A549 (cell line): ENCODE data around the gene MUC7. TPM values are rescaled to one million over a fixed set of nuclear protein-coding genes. Genes with fewer than 3 reads are reported as not detected.

Experiments
- ATAC-seq, 2 experiments: fragments of 200-7000 bp in 1 of 2; fragments of >200 bp in 1 of 2; cut with Nextera tagmentation in 1 of 2; cut with Tn5 transposase in 1 of 2; 3 replicates each; pipeline versions ENCODE4 v1.8.0 to v1.9.1; 2018 to 2020; ENCODE audit warnings: mild to moderate bottlenecking in 1 of 2, moderate library complexity in 1 of 2
- CTCF ChIA-PET: fragments of 300-600 bp; sonication (Branson Sonifier 250); formaldehyde crosslinking; extraction: SDS; loops from one replicate; lab custom pipeline; 2021; ENCODE audit warnings: antibody characterized with exemption, inconsistent platforms; lab: Yijun Ruan, JAX
- POLR2A ChIA-PET: fragments of 350-600 bp; formaldehyde crosslinking; extraction: SDS; loops from one replicate; lab custom pipeline; 2021; ENCODE audit warnings: antibody characterized with exemption, inconsistent platforms; lab: Yijun Ruan, JAX
- DNase-seq, 2 experiments: peaks; one replicate each; pipeline versions ENCODE4 v3.0.0 to v3.0.0-alpha.2; 2011 to 2016; ENCODE audit warnings: low read depth in 1 of 2, low spot score in 1 of 2
- FAIRE-seq: peaks from 2 replicates; lab custom pipeline; 2011; peaks lifted over from hg19 to GRCh38; lab: Jason Lieb, UNC
- H3K27ac ChIP-seq, 2 experiments: fragments of >200 bp; sonication (Bioruptor Twin); formaldehyde crosslinking; 3 replicates each; pipeline ENCODE4 v1.5.1; 2016 to 2017
- H3K4me1 ChIP-seq: fragments of >200 bp; sonication (Bioruptor Twin); formaldehyde crosslinking; 3 replicates; pipeline ENCODE4 v1.6.1; 2016
- H3K4me2 ChIP-seq: fragments of >200 bp; sonication (Bioruptor Twin); formaldehyde crosslinking; 3 replicates; pipeline ENCODE4 v1.6.1; 2016
- H3K4me3 ChIP-seq: fragments of >200 bp; sonication (Bioruptor Twin); formaldehyde crosslinking; 3 replicates; pipeline ENCODE4 v1.5.1; 2016
- H3K9me3 ChIP-seq: fragments of >200 bp; sonication (Bioruptor Twin); formaldehyde crosslinking; 3 replicates; pipeline ENCODE4 v1.6.1; 2016
- CBX2 ChIP-seq: fragments of 200-600 bp; sonication (generic); IDR thresholded peaks from 2 replicates; pipeline ENCODE4 v1.6.1; 2016; ENCODE audit warnings: low read depth, mild to moderate bottlenecking, borderline replicate concordance
- CHD2 ChIP-seq: fragments of 150-350 bp; IDR thresholded peaks from 2 replicates; pipeline ENCODE4 v1.6.1; 2014; ENCODE audit warnings: low read length; ENCODE audit not compliant: partially characterized antibody
- EHF ChIP-seq: fragments of 250-450 bp; sonication (Bioruptor Pico); IDR thresholded peaks from 2 replicates; pipeline ENCODE4 v1.5.0; 2020; ENCODE audit warnings: mild to moderate bottlenecking
- EP300 ChIP-seq, 2 experiments: fragments of >200 bp; sonication (Bioruptor Twin); formaldehyde crosslinking; IDR thresholded peaks; 2 replicates in 1 of 2; 3 replicates in 1 of 2; pipeline ENCODE4 v1.6.1; 2016 to 2017
- FOXS1 ChIP-seq: fragments of 250-450 bp; sonication (Bioruptor Pico); IDR thresholded peaks from 2 replicates; pipeline ENCODE4 v1.5.0; 2020; ENCODE audit warnings: mild to moderate bottlenecking, moderate library complexity
- HDAC2 ChIP-seq: fragments of 200-600 bp; sonication (generic); IDR thresholded peaks from 2 replicates; pipeline ENCODE4 v1.6.1; 2016
- MAFK ChIP-seq: fragments of 450-650 bp; IDR thresholded peaks from 2 replicates; pipeline ENCODE4 v1.6.1; 2014; ENCODE audit not compliant: partially characterized antibody
- MAZ ChIP-seq: fragments of 150-350 bp; IDR thresholded peaks from 2 replicates; pipeline ENCODE4 v1.6.1; 2014; ENCODE audit warnings: antibody characterized with exemption, low read depth, low read length, borderline replicate concordance
- PHF8 ChIP-seq: fragments of 200-600 bp; sonication (generic); IDR thresholded peaks from 2 replicates; pipeline ENCODE4 v1.6.1; 2016; ENCODE audit warnings: low read depth, mild to moderate bottlenecking, antibody characterized with exemption, moderate library complexity, borderline replicate concordance
- POLR2AphosphoS2 ChIP-seq: conservative IDR thresholded peaks from 2 replicates; pipeline ENCODE4 v1.6.1; 2012; ENCODE audit warnings: low read length, improper control_type of control experiment, inconsistent platforms
- RAD21 ChIP-seq, 2 experiments: fragments of >200 bp in 1 of 2; sonication (Bioruptor Twin) in 1 of 2; formaldehyde crosslinking in 1 of 2; IDR thresholded peaks in 1 of 2; conservative IDR thresholded peaks in 1 of 2; 2 replicates in 1 of 2; 3 replicates in 1 of 2; pipeline ENCODE4 v1.6.1; 2012 to 2018; ENCODE audit warnings: inconsistent platforms in 1 of 2
- RARB ChIP-seq: fragments of 250-450 bp; sonication (Bioruptor Pico); IDR thresholded peaks from 2 replicates; pipeline ENCODE4 v1.8.0; 2021; ENCODE audit warnings: mild to moderate bottlenecking, moderate library complexity
- RNF2 ChIP-seq: fragments of 200-600 bp; sonication (generic); IDR thresholded peaks from 2 replicates; pipeline ENCODE4 v1.6.1; 2016; ENCODE audit warnings: low read depth, mild to moderate bottlenecking, antibody characterized with exemption, moderate library complexity, borderline replicate concordance
- SMC3 ChIP-seq: fragments of >200 bp; sonication (Bioruptor Twin); formaldehyde crosslinking; IDR thresholded peaks from 3 replicates; pipeline ENCODE4 v1.6.1; 2018; ENCODE audit warnings: inconsistent platforms
- SREBF2 ChIP-seq: fragments of 450-650 bp; IDR thresholded peaks from 2 replicates; pipeline ENCODE4 v1.6.1; 2014; ENCODE audit warnings: mild to moderate bottlenecking, moderate library complexity
- ZSCAN20 ChIP-seq: fragments of 250-450 bp; sonication (Bioruptor Pico); IDR thresholded peaks from 2 replicates; pipeline ENCODE4 v1.8.0; 2022; ENCODE audit warnings: mild to moderate bottlenecking, moderate library complexity
- WGBS: methylation state at CpG from one replicate; pipeline ENCODE4 v1.1.6; 2017; ENCODE audit errors: missing lambda C conversion rate; 5-methylcytosine and 5-hydroxymethylcytosine counted together
- polyA plus RNA-seq, 4 experiments: library from polyadenylated mRNA; depleted of rRNA in 3 of 4; stranded (reverse); fragments of >200 nt; fragmentation: RNase III in 1 of 4; extraction: RNeasy Plus Mini Kit Qiagen cat#74134 plus additional on column Dnase treatment in 1 of 4; gene quantifications; 2 replicates in 3 of 4; 3 replicates in 1 of 4; pipeline ENCODE4 v1.2.3, GENCODE V29; 2011 to 2017
- TF ChIP-seq, protein P1 (sequence below): fragments of >200 bp; sonication (Bioruptor Twin); formaldehyde crosslinking; IDR thresholded peaks from 3 replicates; pipeline ENCODE4 v1.5.1; 2016
- TF ChIP-seq, protein P2 (sequence below): IDR thresholded peaks from 2 replicates; pipeline ENCODE4 v1.6.1; 2012
- TF ChIP-seq, protein P3 (sequence below): fragments of 150-350 bp; IDR thresholded peaks from 2 replicates; pipeline ENCODE4 v1.6.1; 2014; ENCODE audit warnings: low read depth, mild to moderate bottlenecking, low read length

The MUC7 gene
- polyA plus RNA-seq, 2 of the 4 experiments (the other 2 are of a cell fraction), result not detected

DNA sequence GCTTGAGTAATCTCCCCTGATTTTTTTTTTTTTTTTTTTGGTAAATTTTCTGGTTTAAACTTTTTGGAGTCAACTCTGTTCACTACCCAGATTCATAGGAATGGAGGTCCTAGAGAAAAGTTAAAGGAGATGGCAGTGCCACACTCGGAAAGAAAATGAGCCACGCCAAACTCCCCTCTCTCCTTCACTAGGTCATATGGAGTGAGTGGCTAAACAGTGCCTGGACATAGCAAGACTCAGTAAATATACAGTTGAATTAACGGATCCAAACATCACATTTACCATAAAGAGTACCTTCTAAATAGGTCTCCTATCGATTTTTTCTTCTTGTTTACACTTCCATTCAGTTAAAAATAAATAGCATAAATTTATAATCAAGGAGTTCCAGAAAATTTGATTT is 32.7 kb downstream of the MUC7 start (continued):
- no peak for TF ChIP-seq RNF2
- no peak for TF ChIP-seq MAFK
- TF ChIP-seq FOXS1 (CRISPR knock-in tag), result no peak

DNA sequence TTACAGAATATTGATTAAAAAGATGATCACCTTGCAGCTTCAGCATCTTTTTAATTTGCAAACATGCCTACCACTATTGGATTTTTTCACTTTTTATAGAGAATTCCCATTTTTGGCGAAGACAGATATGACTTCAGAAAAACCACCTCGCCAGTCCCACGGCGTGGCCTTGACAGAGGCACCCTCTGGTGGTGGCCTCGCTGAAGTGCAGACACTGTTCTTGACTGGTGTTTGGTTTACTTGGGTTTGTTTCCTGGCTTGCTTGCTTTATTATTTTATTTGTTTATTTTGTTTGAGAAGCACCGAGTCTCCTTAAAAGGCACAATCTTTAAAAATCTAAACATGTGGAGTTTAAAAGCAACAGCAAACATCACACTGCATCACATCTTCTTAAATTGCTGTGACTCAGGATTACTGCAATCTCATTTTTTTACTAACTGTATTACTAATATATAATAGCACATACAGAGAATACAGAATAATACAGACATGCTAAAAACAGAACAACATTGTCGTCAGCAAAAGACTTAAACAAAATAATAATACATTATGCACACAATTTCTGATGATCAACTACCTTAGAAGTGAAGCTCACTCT is 33.3 kb downstream of the MUC7 start:
- no peak overlapping the region for H3K27ac ChIP-seq
- POLR2A ChIA-PET, result no interaction called here
- no peak overlapping the region for H3K4me2 ChIP-seq
- FAIRE-seq, result no peak
- H3K4me1 ChIP-seq, result no peaks in the 10 kb centered on the region
- CTCF ChIA-PET, result interaction anchor here (0.6 to 1.2 kb wide), 2 partner anchors 67 to 157 kb away, joined by 3 read pairs; no protein-coding TSS in a partner anchor
- H3K9me3 ChIP-seq, result no peaks in the 10 kb centered on the region
- no peak overlapping the region for H3K4me3 ChIP-seq
- TF ChIP-seq SREBF2, result no peak
- no peak for TF ChIP-seq CHD2
- TF ChIP-seq, protein P1, sequence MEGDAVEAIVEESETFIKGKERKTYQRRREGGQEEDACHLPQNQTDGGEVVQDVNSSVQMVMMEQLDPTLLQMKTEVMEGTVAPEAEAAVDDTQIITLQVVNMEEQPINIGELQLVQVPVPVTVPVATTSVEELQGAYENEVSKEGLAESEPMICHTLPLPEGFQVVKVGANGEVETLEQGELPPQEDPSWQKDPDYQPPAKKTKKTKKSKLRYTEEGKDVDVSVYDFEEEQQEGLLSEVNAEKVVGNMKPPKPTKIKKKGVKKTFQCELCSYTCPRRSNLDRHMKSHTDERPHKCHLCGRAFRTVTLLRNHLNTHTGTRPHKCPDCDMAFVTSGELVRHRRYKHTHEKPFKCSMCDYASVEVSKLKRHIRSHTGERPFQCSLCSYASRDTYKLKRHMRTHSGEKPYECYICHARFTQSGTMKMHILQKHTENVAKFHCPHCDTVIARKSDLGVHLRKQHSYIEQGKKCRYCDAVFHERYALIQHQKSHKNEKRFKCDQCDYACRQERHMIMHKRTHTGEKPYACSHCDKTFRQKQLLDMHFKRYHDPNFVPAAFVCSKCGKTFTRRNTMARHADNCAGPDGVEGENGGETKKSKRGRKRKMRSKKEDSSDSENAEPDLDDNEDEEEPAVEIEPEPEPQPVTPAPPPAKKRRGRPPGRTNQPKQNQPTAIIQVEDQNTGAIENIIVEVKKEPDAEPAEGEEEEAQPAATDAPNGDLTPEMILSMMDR, result peak; percentile 69
- no peak for TF ChIP-seq CBX2
- no peak for TF ChIP-seq HDAC2
- TF ChIP-seq SMC3, result peak; percentile 79
- TF ChIP-seq FOXS1 (CRISPR knock-in tag), result no peak
- no peak for TF ChIP-seq POLR2AphosphoS2
- TF ChIP-seq, protein P2, sequence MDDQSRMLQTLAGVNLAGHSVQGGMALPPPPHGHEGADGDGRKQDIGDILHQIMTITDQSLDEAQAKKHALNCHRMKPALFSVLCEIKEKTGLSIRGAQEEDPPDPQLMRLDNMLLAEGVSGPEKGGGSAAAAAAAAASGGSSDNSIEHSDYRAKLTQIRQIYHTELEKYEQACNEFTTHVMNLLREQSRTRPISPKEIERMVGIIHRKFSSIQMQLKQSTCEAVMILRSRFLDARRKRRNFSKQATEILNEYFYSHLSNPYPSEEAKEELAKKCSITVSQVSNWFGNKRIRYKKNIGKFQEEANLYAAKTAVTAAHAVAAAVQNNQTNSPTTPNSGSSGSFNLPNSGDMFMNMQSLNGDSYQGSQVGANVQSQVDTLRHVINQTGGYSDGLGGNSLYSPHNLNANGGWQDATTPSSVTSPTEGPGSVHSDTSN, result no peak
- no peak for TF ChIP-seq RARB (CRISPR knock-in tag)
- TF ChIP-seq PHF8, result no peak
- TF ChIP-seq RAD21 (conservative IDR thresholded peaks at IDR 0.05 in 1 of 2, IDR thresholded peaks at IDR 0.05 in 1 of 2), result peak; percentile 70 to 72
- no peak for TF ChIP-seq EHF (CRISPR knock-in tag)
- no peak for TF ChIP-seq MAZ
- TF ChIP-seq, all 56 proteins: peak for 3
- ATAC-seq (peak in 1 of 2 experiments; percentile 83; a peak in 3 of 6 replicates), DNase-seq (peak; percentile 13 to 44)
- under 1% methylated on average over 7 of the region's 7 CpGs for WGBS

DNA sequence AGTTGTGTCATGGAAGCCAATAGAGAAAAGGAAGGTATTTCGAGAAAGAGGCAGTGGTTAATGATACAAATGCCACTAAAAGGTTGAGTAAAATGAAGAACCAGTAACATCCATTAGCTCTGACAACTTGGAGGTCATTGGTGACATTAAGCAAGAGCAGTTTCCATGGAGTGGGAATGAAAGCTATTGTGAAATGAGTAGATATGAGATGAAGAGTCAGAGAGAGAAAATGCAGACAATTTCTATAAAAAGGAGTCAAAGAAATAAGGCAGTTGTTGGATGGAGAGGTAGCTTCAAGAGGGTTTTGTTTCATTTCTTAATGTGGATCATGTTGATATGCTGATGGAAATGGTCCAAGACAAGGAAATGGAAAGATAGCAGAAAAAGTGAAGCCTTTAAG is 36.8 kb downstream of the MUC7 start:
- no peak for FAIRE-seq
- Histone ChIP-seq H3K4me2 (no peak overlapping the region), H3K27ac (no peak overlapping the region), H3K4me1 (no peaks in the 10 kb centered on the region), H3K9me3 (no peaks in the 10 kb centered on the region), H3K4me3 (no peak overlapping the region)
- no peak for TF ChIP-seq ZSCAN20
- TF ChIP-seq, protein P3, sequence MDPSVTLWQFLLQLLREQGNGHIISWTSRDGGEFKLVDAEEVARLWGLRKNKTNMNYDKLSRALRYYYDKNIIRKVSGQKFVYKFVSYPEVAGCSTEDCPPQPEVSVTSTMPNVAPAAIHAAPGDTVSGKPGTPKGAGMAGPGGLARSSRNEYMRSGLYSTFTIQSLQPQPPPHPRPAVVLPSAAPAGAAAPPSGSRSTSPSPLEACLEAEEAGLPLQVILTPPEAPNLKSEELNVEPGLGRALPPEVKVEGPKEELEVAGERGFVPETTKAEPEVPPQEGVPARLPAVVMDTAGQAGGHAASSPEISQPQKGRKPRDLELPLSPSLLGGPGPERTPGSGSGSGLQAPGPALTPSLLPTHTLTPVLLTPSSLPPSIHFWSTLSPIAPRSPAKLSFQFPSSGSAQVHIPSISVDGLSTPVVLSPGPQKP, result no peak
- TF ChIP-seq FOXS1 (CRISPR knock-in tag), result no peak
- TF ChIP-seq EP300 (IDR thresholded peaks at IDR 0.05), result no peak
- TF ChIP-seq SREBF2, result no peak
- CTCF ChIA-PET, result no interaction called here
- WGBS, result 0% methylated on average over 1 of the region's 1 CpG
- POLR2A ChIA-PET, result no interaction called here
- no peak for ATAC-seq
- no peak for DNase-seq
